Activated effector memory CD4-positive, alpha-beta T cell treated with anti-CD3 and anti-CD28 coated beads, Interleukin-2, amount 50 U/mL, for 16 hours (primary cell): ENCODE results near the gene TAF11L14.
"Not testable (repeated sequence)": the region's sequence is repeated elsewhere in the genome, so short reads cannot be mapped to it uniquely, and the experiment has no call there.

Experiments used
- DNase-seq: peaks from one replicate; pipeline ENCODE4 v3.0.0-alpha.2; 2020

Gene TAF11L14

DNA sequence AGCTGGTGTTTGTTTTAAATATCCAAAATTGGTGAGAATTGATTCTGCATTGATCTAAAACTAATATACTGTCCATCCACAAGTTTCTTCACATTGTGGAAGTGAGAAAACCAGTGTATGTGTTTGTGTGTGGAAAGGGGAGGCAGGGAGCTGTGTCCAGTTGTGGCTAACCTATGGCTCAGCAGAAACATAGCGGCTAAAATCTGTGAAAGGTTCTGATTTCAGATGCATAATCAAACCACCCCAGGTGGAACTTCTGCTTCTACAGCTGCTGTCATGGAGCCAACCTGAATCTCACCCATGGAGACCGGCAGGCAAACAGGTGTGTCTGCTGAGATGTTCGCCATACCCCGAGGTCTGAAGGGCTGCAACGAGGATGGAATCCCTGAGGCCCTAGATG, at the start of gene TAF11L14:
Gene TAF11L14 (plus strand): TSS at position 301 of the 400 bp plus-strand sequence.
- DNase-seq: no peak

DNA sequence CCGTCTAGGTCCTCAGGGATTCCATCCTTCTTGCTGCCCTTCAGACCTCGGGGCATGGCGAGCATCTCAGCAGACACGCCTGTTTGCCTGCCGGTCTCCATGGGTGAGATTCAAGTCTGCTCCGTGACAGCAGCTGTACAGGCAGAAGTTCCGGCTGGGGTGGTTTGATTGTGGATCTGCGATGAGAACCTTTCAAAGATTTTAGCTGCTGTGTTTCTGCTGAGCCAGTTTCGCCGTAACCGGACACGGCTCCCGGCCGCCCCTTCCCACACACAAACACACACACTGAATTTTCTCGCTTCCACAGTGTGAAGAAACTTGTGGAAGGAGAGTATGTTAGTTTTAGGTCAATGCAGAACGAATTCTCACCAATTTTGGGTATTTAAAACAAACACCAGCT, 48.6 kb upstream of the TAF11L14 start, which contains the start of gene TAF11L7:
Gene TAF11L7 (minus strand): TSS at position 101 of the 400 bp plus-strand sequence.
- not testable (repeated sequence) for DNase-seq

DNA sequence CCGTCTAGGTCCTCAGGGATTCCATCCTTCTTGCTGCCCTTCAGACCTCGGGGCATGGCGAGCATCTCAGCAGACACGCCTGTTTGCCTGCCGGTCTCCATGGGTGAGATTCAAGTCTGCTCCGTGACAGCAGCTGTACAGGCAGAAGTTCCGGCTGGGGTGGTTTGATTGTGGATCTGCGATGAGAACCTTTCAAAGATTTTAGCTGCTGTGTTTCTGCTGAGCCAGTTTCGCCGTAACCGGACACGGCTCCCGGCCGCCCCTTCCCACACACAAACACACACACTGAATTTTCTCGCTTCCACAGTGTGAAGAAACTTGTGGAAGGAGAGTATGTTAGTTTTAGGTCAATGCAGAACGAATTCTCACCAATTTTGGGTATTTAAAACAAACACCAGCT, 43.4 kb upstream of the TAF11L14 start, which contains the start of gene TAF11L8:
Gene TAF11L8 (minus strand): TSS at position 101 of the 400 bp plus-strand sequence.
- DNase-seq: not testable (repeated sequence)

- DNase-seq: not testable (repeated sequence)
Measured at GRCh38 chr5:17594255-17594654, 40.0 kb upstream of the TAF11L14 start, which contains the start of gene TAF11L9. TAF11L9 (minus strand) TSS chr5:17594394.

DNA sequence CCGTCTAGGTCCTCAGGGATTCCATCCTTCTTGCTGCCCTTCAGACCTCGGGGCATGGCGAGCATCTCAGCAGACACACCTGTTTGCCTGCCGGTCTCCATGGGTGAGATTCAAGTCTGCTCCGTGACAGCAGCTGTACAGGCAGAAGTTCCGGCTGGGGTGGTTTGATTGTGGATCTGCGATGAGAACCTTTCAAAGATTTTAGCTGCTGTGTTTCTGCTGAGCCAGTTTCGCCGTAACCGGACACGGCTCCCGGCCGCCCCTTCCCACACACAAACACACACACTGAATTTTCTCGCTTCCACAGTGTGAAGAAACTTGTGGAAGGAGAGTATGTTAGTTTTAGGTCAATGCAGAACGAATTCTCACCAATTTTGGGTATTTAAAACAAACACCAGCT, 36.5 kb upstream of the TAF11L14 start, which contains the start of gene TAF11L10:
Gene TAF11L10 (minus strand): TSS at position 101 of the 400 bp plus-strand sequence.
- not testable (repeated sequence) for DNase-seq

DNA sequence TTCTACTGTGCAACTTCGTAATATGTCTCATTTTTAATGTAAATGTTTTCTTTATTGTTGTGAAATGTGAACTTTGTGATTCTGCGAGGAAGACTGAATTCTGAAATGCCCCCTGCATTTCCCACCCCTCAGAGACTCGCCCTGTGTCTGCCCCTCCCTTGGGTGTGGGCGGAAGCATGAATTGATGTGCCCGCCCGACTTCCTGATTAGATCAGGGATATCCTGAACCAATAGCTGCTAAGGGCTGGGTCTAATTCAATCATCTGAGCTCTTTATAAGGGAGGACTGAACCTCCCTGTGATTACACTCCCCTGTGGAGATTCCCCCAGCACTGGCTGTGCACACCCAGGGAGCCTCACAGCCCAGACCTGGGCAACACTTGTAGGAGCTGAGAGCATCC, 30.4 kb upstream of the TAF11L14 start, which contains the start of gene TAF11L11:
Gene TAF11L11 (plus strand): TSS at position 304 of the 400 bp plus-strand sequence.
- not testable (repeated sequence) for DNase-seq

DNA sequence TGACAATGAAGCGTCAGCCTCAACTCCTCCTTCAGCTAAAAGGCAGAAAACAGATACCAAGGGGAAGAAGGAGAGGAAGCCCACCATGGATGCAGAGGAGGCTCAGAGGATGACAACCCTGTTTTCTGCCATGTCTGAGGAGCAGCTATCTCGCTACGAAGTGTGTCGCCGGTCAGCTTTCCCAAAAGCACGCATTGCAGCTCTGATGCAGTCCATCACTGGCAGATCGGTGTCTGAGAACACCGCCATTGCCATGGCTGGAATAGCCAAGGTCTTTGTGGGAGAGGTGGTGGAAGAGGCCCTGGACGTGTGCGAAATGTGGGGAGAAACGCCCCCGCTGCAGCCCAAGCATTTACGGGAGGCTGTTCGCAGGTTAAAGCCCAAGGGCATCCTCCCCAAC, 29.3 kb upstream of the TAF11L14 start:
- DNase-seq: no peak

DNA sequence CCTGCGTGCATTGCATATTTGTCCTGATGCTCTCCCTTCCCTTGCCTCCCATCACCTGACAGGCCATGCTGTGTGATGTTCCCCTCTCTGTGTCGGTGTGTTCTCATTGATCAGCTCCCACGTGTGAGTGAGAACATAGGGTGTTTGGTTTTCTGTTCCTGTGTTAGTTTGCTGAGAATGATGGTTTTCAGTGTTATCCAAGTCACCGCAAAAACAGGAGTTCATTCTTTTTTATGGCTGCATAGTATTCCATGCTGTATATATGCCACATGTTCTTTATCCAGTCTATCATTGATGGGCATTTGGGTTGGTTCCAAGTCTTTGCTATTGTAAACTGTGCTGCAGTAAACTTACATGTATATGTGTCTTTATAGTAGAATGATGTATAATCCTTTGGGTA, 26.8 kb upstream of the TAF11L14 start:
- not testable (repeated sequence) for DNase-seq

DNA sequence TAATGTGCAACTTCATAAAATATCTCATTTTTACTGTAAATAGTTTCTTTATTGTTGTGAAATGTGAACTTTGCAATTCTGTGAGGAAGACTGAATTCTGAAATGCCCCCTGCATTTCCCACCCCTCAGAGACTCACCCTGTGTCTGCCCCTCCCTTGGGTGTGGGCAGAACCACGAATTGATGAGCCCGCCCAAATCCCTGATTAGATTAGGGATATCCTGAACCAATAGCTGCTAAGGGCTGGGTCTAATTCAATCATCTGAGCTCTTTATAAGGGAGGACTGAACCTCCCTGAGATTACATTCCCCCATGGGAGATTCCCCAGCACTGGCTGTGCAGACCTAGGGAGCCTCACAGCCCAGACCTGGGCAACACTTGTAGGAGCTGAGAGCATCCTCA, 24.2 kb upstream of the TAF11L14 start, which contains the start of gene TAF11L12:
Gene TAF11L12 (plus strand): TSS at position 301 of the 400 bp plus-strand sequence.
- DNase-seq: not testable (repeated sequence)

DNA sequence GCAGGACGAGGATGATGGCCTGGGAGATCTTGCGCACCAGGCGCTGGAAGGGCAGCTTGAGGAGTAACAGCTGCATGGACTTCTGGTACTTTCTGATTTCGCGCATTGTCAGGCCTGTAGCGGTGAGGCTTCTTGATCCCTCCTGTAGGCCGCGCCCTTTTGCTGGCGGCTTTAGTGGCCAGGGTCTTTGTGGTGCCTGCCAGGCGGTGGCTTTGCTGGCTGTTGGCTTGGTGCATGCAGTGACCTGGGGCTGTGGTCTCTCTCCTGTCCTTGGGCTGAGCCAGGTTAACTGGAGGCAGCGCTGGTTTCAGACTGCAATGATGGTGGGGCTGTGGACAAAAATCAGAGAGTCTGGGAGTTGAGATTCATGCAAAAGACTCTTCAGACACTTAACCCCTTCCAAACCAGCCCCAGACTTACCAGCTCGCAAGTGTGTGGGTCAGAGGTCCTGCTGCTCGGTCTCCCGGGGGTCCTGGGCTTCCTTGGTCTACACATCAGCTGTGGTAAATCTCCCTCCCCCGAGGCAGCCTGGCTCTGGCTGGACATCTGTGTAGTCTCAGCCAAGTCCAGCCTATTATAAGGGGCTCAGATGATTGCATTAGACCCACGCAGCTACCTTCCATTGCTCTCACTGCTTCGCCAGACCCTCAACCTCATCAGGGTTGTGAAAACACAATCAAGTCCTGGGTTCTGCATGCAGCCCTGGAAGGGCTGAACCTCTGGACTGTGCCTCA, 19.2 kb upstream of the TAF11L14 start:
- no peak for DNase-seq

GRCh38 chr5:17619354-17619753, 14.9 kb upstream of the TAF11L14 start:
- DNase-seq: no peak

GRCh38 chr5:17620627-17621026, 13.6 kb upstream of the TAF11L14 start:
- DNase-seq: no peak

DNA sequence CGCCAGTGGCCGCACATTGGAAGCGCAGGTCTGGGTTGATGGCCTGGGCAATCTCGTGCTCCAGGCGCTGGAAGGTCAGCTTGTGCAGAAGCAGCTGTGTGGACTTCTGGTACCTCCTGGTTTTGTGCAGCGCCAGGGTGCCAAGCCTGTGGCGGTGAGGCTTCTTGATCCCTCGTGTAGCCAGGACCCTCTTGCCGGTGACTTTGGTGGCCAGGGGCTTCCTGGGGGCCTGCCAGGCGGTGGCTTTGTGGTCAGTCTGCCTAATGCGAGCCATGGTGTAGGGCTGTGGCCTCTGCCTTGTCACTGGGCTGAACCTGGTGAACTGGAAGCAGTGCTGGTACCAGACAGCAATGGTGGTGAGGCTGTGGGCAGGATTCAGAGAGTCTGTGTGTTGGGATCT, 8.6 kb upstream of the TAF11L14 start:
- no peak for DNase-seq

- DNase-seq: not testable (repeated sequence)
Measured at GRCh38 chr5:17631788-17632187, 2.5 kb upstream of the TAF11L14 start, which contains the start of gene TAF11L13. TAF11L13 (plus strand) TSS chr5:17632088.

- not testable (repeated sequence) for DNase-seq
Measured at GRCh38 chr5:17649232-17649631, 15.0 kb downstream of the TAF11L14 start.

- not testable (repeated sequence) for DNase-seq
Measured at GRCh38 chr5:17655201-17655759, 21.0 kb downstream of the TAF11L14 start.

DNA sequence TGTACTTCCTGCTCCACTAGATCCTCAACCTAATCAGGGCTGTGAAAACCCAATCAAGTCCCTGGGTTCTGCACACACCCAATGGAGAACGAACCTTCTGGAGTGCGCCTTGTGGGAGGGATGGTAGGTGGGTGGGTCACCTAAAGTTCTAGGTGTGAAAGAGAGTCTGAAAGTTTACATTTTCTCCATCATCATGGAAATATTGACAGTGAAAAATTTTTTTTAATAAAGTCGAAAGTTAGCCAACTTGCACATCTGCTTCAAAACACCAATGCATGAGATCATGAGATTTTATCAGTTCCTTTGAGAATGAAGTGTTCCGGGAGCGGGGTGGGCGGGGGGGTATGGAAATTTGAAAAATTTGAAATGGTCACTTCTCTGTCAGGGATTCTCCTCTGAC, 21.7 kb downstream of the TAF11L14 start:
- no peak for DNase-seq

DNA sequence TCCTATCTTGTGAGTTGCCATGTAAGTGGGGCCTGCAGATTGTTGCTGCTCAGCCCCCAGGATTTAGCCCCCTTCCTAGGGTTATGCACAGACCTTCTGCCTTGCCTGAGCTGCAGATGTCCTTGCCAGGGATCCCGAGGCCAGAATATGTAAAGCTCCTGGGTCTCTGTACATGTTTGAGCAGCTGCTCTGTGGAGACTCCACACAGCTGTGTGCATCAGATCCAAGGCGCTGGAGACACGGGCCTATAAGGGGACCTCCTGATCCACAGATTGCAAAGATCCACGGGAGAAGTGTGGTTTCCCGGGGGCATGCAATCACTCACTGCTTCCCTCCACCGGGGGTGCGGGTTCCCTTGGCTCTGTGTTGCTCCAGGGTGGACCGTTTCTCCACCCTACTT, 28.9 kb downstream of the TAF11L14 start:
- no peak for DNase-seq

GRCh38 chr5:17665836-17666235, 31.6 kb downstream of the TAF11L14 start:
- DNase-seq: no peak

DNA sequence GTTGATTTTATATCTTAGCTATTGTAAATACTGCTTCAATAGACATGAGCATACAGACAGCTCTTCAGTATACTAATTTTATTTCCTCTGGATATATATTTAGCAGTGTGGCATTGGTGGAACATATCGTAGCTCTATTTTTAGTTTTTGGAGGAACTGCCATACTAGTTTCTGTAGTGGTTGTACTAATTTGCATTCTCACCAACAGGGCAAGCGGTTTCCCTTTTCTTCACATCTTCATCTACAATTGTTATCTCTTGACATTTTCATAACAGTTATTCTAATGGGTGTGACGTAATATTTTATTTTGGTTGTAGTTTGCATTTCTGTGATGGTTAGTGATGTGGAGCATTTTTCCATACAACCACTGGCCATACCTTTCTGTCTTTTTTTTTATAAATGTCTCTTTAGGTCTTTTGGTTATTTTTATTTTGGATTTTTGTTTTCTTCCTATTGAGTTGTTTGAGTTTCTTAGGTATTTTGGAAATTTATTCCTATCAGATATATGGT, 32.5 kb downstream of the TAF11L14 start:
- no peak for DNase-seq

DNA sequence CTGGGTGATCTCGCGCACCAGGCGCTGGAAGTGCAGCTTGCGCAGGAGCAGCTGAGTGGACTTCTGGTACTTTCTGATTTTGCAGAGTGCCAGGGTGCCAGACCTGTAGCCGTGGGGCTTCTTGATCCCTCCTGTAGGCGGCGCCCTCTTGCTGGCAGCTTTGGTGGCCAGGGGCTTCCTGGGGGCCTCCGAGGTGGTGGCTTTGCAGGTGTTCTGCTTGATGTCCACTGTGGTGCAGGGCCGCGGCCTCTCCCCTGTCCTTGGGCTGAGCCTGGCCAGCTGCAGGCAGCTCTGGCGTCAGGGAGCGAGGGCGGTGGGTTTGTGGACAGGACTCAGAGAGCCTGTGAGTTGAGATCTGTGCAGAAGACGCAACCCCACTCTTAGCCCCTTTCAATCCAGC, 36.1 kb downstream of the TAF11L14 start:
- no peak for DNase-seq

DNA sequence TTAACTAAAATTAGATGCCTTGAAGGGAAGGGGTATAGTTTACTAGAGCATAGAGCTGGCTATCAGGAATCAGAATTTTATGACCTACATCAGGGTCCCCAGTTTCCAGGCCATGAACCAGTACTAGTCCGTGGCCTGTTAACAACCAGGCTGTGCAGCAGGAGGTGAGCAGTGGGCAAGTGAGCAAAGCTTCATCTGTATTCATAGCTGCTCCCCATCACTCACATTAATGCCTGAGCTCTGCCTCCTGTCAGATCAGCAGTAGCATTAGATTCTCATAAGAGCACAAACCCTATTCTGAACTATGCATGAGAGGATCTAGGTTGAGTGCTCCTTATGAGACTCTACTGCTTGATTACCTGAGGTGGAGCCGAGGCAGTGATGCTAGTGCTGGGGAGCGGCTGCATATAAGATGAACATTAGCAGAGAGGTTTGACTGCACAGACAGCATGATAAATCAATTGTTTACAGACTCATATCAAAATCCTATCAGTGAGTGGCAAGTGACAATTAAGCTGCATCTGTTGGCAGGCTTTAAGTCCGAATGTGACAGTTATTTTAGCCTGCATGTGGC, 44.6 kb downstream of the TAF11L14 start:
- DNase-seq: no peak

DNA sequence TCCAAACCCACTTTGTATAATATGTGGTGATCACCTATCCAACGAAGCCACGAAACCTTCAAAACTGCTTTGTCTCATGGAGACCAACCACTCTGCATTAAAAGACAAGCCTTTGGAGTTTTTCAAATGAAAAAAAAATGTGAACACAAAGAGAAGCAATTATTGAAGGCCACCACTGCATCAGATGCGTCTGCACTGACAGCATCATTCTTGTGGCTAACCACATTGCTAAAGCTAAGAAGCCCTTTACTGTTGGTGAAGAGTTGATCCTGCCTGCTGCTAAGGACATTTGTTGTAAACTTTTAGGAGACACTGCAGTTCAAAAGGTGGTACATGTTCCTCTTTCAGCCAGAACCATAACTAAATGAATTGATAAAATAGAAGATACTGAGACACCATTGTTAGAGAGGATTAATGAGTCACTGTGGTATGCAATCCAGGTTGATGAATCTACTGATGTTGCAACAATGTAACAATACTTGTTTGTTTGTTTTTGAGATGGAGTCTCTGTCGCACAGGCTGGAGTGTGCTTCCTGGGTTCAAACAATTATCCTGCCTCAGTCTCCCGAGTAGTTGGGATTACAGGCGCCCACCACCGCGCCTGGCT, 45.4 kb downstream of the TAF11L14 start:
- DNase-seq: no peak
